HG03354 (cell line): Measurements from ENCODE around the gene CEP135.
"Not testable (repeated sequence)": the region's sequence is repeated elsewhere in the genome, so short reads cannot be mapped to it uniquely, and the experiment has no call there.

Source experiments
- ATAC-seq: cut with Tn5 transposase; IDR thresholded peaks from one replicate; pipeline ENCODE4 v1.9.1; 2021; ENCODE audit warnings: mild to moderate bottlenecking; ENCODE audit not compliant: unreplicated experiment, poor library complexity, severe bottlenecking

The CEP135 gene

GRCh38 chr4:55948726-55949481 lies at the start of gene CEP135:
CEP135 (plus strand) TSS chr4:55948945; CDS start chr4:55952131, 3,186 bp downstream.
- peak; percentile 77 for ATAC-seq

GRCh38 chr4:55902677-55903076 lies 46.1 kb upstream of the CEP135 start:
- ATAC-seq = no peak

GRCh38 chr4:55903577-55903976 lies 45.2 kb upstream of the CEP135 start:
- no peak for ATAC-seq

- no peak for ATAC-seq
Observed at GRCh38 chr4:55904576-55904975, 44.2 kb upstream of the CEP135 start.

- no peak for ATAC-seq
Observed at GRCh38 chr4:55906323-55906722, 42.4 kb upstream of the CEP135 start.

GRCh38 chr4:55906989-55907388 lies 41.8 kb upstream of the CEP135 start:
- ATAC-seq = no peak

- ATAC-seq = no peak
Observed at GRCh38 chr4:55907469-55907868, 41.3 kb upstream of the CEP135 start.

- ATAC-seq = no peak
Observed at GRCh38 chr4:55910140-55910539, 38.6 kb upstream of the CEP135 start.

- ATAC-seq = no peak
Observed at GRCh38 chr4:55912249-55912648, 36.5 kb upstream of the CEP135 start.

GRCh38 chr4:55920571-55920970 lies 28.2 kb upstream of the CEP135 start:
- ATAC-seq = no peak

- no peak for ATAC-seq
Observed at GRCh38 chr4:55921093-55921492, 27.7 kb upstream of the CEP135 start.

- ATAC-seq = no peak
Observed at GRCh38 chr4:55925241-55925640, 23.5 kb upstream of the CEP135 start.

- peak; percentile 50 for ATAC-seq
Observed at GRCh38 chr4:55926610-55927009, 22.1 kb upstream of the CEP135 start.

GRCh38 chr4:55927803-55928437 lies 20.8 kb upstream of the CEP135 start:
- no peak for ATAC-seq

- no peak for ATAC-seq
Observed at GRCh38 chr4:55928846-55929245, 19.9 kb upstream of the CEP135 start.

- ATAC-seq = no peak
Observed at GRCh38 chr4:55931043-55931442, 17.7 kb upstream of the CEP135 start.

GRCh38 chr4:55931833-55932232 lies 16.9 kb upstream of the CEP135 start:
- no peak for ATAC-seq

GRCh38 chr4:55932511-55932910 lies 16.2 kb upstream of the CEP135 start:
- no peak for ATAC-seq

- no peak for ATAC-seq
Observed at GRCh38 chr4:55933611-55934010, 15.1 kb upstream of the CEP135 start.

- not testable (repeated sequence) for ATAC-seq
Observed at GRCh38 chr4:55935907-55936306, 12.8 kb upstream of the CEP135 start.

- ATAC-seq = no peak
Observed at GRCh38 chr4:55938481-55938880, 10.3 kb upstream of the CEP135 start.
